ENCODE measurements around the gene SMG6. TPM values are rescaled to one million over a fixed set of nuclear protein-coding genes. Genes with fewer than 3 reads are reported as not detected.
A peak's percentile ranks its signal among the peaks of the same experiment; 100 is the strongest.

SMG6 gene
- total and polyA plus RNA-seq, 2 experiments from 2014 or later: 16.8 to 63.1 TPM

DNA sequence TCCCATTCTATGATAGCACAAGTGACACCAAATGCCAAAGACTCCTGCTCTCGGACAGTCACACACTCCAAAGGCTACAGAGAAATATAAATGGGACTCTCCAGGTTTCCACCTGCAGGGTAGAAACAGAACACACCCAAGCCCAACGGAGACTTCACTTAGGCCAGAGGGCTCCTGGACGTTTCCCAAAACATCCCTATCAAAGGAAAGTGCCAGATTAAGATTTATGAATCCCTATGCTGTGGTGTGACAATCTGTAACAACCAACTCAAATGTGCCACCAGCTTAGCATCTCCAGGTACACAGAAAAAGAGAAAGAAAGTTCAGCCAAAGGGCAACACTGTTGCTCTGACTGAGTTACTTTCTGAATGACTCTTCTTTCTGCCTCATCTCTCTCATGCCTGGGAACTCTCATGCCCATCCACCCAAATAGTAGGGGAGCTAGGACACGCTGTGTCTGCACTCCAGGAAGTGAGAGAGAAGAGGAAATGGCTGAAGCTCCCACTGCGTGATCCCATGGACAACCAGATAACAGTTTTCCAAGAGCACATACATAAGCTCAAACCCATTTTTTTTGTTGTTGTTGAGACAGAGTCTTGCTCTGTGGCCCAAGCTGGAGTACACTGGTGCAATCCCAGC is 49.7 kb downstream of the SMG6 start:
- Histone ChIP-seq H3K79me2 (ENCODE audit: insufficient read depth) (peaks cover 42% of the 10 kb centered on the region), H3K4me2 (ENCODE audit: unreplicated experiment) (no peak overlapping the region), H3K9me2 (ENCODE audit: insufficient read depth) (no peaks in the 10 kb centered on the region), H3K27me3 (replicated peaks; ENCODE audit: insufficient read depth) (no peaks in the 10 kb centered on the region), H4K20me1 (ENCODE audit: insufficient read depth) (no peaks in the 10 kb centered on the region), H3K36me3 (ENCODE audit: low read depth) (no peaks in the 10 kb centered on the region), H3K4me3 (no peak overlapping the region), H3K27ac (no peak overlapping the region), H3K9me3 (ENCODE audit: low read depth) (no peaks in the 10 kb centered on the region), H2AFZ (no peak overlapping the region), H3K9ac (no peak overlapping the region), H3K4me1 (ENCODE audit: insufficient read depth) (peaks cover 24% of the 10 kb centered on the region), H3F3A (ENCODE audit: insufficient read depth) (peaks cover 23% of the 10 kb centered on the region; the same call in 1 of the 2 replicates)
- TF ChIP-seq EZH2 (IDR thresholded peaks at IDR 0.05; ENCODE audit: insufficient read depth, poor library complexity, severe bottlenecking) (no peak), EZH2phosphoT487 (IDR thresholded peaks at IDR 0.05; ENCODE audit: insufficient read depth, low read depth) (no peak)
- no peak for DNase-seq
- 87 to 91% methylated on average over 5 of the region's 5 CpGs for WGBS, 2 experiments (ENCODE audit: low coverage in 1 of 2, low lambda C conversion rate in 2 of 2, missing lambda C conversion rate in 2 of 2)
- in situ Hi-C loops (cut with MboI): no loop called here

DNA sequence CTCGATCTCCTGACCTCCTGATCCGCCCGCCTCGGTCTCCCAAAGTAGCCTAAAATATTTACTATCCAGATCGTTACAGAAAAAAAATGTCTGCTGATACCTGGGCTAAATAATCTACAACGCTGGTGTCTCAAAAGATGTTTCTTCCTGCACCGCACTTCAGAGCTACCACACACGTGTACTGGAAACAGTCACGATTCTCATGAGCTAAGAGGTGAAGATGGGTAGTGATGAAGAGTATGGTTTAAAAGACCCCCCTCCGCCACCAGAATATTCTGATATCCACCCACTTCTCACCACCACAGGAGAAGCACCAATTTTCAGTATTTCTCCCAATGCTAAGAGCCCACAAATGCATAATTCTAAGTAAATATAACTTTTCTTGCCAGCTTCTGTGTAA is 50.2 kb downstream of the SMG6 start:
- peaks cover 24% of the 10 kb centered on the region for H3K4me1 ChIP-seq (ENCODE audit: insufficient read depth)
- peaks cover 23% of the 10 kb centered on the region; the same call in 1 of the 2 replicates for H3F3A ChIP-seq (ENCODE audit: insufficient read depth)
- H3K27ac ChIP-seq: no peak overlapping the region
- no peak overlapping the region for H3K9ac ChIP-seq
- no peak overlapping the region for H3K4me2 ChIP-seq (ENCODE audit: unreplicated experiment)
- H3K4me3 ChIP-seq: no peak overlapping the region
- in situ Hi-C loops (cut with MboI): no loop called here
- H3K79me2 ChIP-seq (ENCODE audit: insufficient read depth): peaks cover 37% of the 10 kb centered on the region
- H3K9me3 ChIP-seq (ENCODE audit: low read depth): no peaks in the 10 kb centered on the region
- H3K9me2 ChIP-seq (ENCODE audit: insufficient read depth): no peaks in the 10 kb centered on the region
- H2AFZ ChIP-seq: no peak overlapping the region
- TF ChIP-seq EZH2 (IDR thresholded peaks at IDR 0.05; ENCODE audit: insufficient read depth, poor library complexity, severe bottlenecking): no peak
- TF ChIP-seq EZH2phosphoT487 (IDR thresholded peaks at IDR 0.05; ENCODE audit: insufficient read depth, low read depth): no peak
- H3K36me3 ChIP-seq (ENCODE audit: low read depth): no peaks in the 10 kb centered on the region
- no peak for DNase-seq
- 90 to 94% methylated on average over 10 of the region's 10 CpGs for WGBS, 2 experiments (ENCODE audit: low coverage in 1 of 2, low lambda C conversion rate in 2 of 2, missing lambda C conversion rate in 2 of 2)
- H3K27me3 ChIP-seq (replicated peaks; ENCODE audit: insufficient read depth): no peaks in the 10 kb centered on the region
- no peaks in the 10 kb centered on the region for H4K20me1 ChIP-seq (ENCODE audit: insufficient read depth)

DNA sequence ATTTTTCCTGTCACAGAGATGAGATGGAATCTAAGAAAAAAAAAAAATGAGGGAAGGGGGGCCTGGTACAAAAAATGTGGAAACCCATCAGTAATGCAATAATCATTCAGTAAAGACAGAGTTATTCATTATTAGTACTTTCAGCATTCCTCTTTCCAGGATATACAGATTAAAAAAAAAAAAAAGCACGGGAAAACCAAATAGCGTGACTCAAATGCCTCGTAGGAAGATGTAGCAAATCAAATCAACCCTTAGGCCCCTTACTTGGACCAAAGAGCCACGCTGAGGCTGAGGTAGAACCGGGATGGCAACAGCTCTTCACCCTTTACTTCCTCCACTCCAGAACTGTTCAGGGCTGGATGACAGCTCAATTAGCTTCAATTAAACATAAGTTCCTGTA is 52.5 kb downstream of the SMG6 start:
- in situ Hi-C loops (cut with MboI): no loop called here
- TF ChIP-seq EZH2phosphoT487 (IDR thresholded peaks at IDR 0.05; ENCODE audit: insufficient read depth, low read depth) (no peak), EZH2 (IDR thresholded peaks at IDR 0.05; ENCODE audit: insufficient read depth, poor library complexity, severe bottlenecking) (no peak)
- 0 out of 2 replicates have a peak overlapping the region, but pooled peaks have one; percentile 72 for H3K27ac ChIP-seq
- peaks cover 24% of the 10 kb centered on the region for H3F3A ChIP-seq (ENCODE audit: insufficient read depth)
- H3K4me1 ChIP-seq (ENCODE audit: insufficient read depth): peaks cover 24% of the 10 kb centered on the region
- no peaks in the 10 kb centered on the region for H3K9me3 ChIP-seq (ENCODE audit: low read depth)
- H3K9ac ChIP-seq: no peak overlapping the region
- no peak for DNase-seq
- no peak overlapping the region for H3K4me3 ChIP-seq
- H3K36me3 ChIP-seq (ENCODE audit: low read depth): no peaks in the 10 kb centered on the region
- no peaks in the 10 kb centered on the region for H4K20me1 ChIP-seq (ENCODE audit: insufficient read depth)
- no peak overlapping the region for H2AFZ ChIP-seq
- WGBS, 2 experiments (ENCODE audit: low coverage in 1 of 2, low lambda C conversion rate in 2 of 2, missing lambda C conversion rate in 2 of 2): 75 to 86% methylated on average over 5 of the region's 5 CpGs
- no peak overlapping the region for H3K4me2 ChIP-seq (ENCODE audit: unreplicated experiment)
- no peaks in the 10 kb centered on the region for H3K9me2 ChIP-seq (ENCODE audit: insufficient read depth)
- no peaks in the 10 kb centered on the region for H3K27me3 ChIP-seq (replicated peaks; ENCODE audit: insufficient read depth)
- peaks cover 22% of the 10 kb centered on the region for H3K79me2 ChIP-seq (ENCODE audit: insufficient read depth)

DNA sequence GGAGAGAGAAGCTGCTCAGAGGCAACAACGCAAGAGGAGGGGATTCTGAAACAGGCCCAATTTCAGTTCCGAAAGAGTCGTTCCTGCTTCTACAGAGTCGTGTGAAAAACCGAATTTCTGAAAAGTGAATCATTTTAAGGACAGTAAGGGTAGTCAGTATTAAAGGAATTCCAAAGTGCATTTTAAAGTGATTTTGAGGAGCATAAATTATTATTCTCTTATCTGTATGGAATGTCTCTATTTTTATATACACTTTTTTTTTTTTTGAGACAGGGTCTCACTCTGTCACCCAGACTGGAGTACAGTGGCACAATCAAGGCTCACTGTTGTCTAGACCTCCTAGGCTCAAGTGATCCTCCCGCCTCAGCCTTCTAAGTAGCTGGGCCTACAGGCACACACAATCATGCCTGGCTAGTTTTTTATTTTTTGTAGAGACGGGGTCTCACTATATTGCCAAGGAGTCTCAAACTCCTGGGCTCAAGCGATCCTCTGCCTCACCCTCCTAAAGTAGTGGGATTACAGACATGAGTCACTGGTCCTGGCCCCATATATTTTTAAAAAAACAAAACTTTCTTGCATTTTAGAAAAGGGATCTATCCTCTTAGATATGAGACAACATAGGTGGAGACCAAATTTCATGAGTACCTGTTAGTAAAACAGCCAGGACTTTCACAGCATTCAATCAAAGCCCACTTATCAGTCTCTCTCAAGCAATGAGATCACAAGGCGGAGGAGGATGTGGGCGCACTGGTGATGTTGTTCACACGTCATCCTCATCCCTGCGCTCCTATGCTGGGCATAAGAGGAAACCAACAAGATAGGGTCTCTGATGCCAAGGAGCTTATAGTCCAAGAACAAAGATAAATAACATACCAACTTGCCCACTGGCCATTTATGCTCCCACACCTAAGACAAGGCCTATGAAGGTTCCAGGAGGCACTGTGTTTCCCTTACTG is 53.2 kb downstream of the SMG6 start:
- H3K79me2 ChIP-seq (ENCODE audit: insufficient read depth): peaks cover 22% of the 10 kb centered on the region
- no peaks in the 10 kb centered on the region for H3K9me2 ChIP-seq (ENCODE audit: insufficient read depth)
- no peak overlapping the region for H2AFZ ChIP-seq
- H3K36me3 ChIP-seq (ENCODE audit: low read depth): no peaks in the 10 kb centered on the region
- peak overlapping the region; percentile 72 for H3K27ac ChIP-seq
- H3K4me3 ChIP-seq: no peak overlapping the region
- peak overlapping the region; percentile 25 for H3K4me2 ChIP-seq (ENCODE audit: unreplicated experiment)
- H3K9me3 ChIP-seq (ENCODE audit: low read depth): no peaks in the 10 kb centered on the region
- H4K20me1 ChIP-seq (ENCODE audit: insufficient read depth): no peaks in the 10 kb centered on the region
- in situ Hi-C loops (cut with MboI): no loop called here
- H3F3A ChIP-seq (ENCODE audit: insufficient read depth): peaks cover 31% of the 10 kb centered on the region
- WGBS, 2 experiments (ENCODE audit: low coverage in 1 of 2, low lambda C conversion rate in 2 of 2, missing lambda C conversion rate in 2 of 2): 86 to 87% methylated on average over 12 of the region's 12 CpGs
- peak overlapping the region; percentile 52 for H3K9ac ChIP-seq
- H3K27me3 ChIP-seq (replicated peaks; ENCODE audit: insufficient read depth): no peaks in the 10 kb centered on the region
- H3K4me1 ChIP-seq (ENCODE audit: insufficient read depth): peaks cover 24% of the 10 kb centered on the region
- TF ChIP-seq EZH2phosphoT487 (IDR thresholded peaks at IDR 0.05; ENCODE audit: insufficient read depth, low read depth) (no peak), EZH2 (IDR thresholded peaks at IDR 0.05; ENCODE audit: insufficient read depth, poor library complexity, severe bottlenecking) (no peak)
- peak; percentile 52 for DNase-seq
